Measurements from ENCODE around the gene VSX2.
"Not testable (repeated sequence)": the region's sequence is repeated elsewhere in the genome, so short reads cannot be mapped to it uniquely, and the experiment has no call there.

VSX2 gene

GRCh38 chr14:74260525-74261233, 21.4 kb downstream of the VSX2 start:
- no peak for DNase-seq

DNA sequence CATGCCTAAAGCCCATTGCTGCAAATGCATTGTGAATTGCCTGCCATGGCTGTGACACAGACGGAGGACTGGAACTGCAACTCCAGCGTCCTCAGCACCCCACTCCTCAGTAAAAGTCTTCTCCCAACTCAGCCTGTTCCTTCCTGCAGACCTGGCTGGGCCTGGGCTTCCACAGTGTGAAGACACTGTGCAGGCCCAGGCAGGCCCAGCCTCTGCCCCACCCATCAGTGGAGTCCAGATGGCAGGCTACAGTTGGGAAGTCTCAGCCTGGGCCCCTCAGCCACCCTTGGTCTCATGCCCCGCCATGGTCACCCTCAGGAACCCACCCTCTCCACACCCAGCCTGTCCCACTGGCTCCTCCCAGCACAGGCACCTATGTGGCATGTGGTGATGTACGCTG, 22.0 kb downstream of the VSX2 start:
- peak; percentile 29 to 81 for DNase-seq

DNA sequence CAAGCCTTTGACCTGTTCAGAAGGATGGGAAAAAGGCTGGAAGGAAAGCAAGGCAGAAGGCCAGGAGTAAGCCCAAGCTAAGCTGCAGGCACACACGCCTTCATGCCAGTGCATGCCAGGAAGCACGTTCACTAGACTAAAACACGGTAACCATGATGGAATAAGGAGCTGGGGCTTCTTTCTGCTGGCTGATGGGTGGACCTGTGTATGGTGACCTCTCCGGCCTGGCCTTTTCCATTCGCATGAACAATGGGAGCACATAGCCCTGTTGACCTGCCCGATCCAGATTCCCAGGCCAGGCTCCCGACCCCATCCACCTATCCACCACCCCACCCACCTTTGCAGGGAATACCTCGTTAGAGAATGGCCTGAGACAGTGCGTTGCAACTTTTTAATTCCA, 22.8 kb downstream of the VSX2 start:
- DNase-seq, result no peak

DNA sequence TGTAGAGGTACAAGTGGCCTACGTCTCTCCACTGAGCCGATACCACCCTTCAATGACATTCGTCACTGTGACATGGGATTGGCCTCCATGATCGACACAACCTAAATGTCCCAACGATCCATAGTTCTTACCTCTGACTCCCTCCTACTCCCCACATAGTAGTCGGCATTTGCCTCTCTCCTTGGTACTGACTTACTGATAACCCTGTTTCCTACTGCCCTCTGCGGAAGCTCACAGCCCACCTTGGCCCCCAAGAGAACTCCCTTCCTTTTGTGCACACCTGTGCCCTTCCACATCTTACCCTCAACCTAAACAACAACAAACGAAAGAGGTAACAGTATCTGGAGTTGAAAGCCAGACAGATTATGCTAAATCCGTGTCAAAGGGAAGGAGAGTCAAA, 23.9 kb downstream of the VSX2 start:
- no peak for DNase-seq

DNA sequence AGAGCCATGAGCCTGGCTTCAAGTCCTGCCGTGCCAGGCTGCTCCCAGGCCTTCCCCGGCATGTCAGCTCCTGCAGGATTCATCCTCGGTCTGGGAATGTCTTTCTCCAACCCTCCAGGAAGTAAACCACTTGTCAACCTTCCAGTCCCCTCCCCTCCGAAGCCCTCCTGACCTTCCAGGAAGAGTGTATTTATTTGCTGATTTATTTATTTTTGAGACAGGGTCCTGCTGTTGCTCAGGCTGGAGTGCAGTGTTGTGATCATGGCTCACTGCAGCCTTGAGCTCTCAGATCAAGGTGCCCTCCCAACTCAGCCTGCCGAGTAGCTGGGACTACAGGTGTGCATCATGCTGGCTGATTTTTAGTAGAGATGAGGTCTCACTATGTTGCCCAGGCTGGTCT, 24.7 kb downstream of the VSX2 start:
- DNase-seq, result no peak

- peak; percentile 80 to 91 for DNase-seq
These were observed 26.2 kb downstream of the VSX2 start for GRCh38 chr14:74265301-74265965.

DNA sequence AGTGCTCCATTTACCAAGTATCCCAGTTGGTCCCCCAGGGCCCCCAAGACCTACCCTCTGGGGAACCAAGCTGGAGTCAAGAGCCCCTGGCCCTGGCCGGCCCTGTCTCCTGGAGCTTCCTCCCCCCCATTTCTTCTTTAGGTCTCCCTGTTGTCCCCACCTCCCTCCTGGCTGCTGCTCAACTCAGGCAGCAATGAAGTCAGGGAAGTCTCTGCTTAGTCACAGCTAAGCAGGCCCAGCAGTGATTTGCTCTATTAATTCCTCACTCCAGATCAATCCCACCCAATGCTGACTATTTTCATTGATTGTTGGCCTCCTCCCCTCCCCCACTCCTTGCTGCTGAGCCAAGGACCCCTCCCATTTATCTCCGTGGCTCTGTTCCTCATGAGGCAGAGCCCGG, 28.3 kb downstream of the VSX2 start:
- DNase-seq, result no peak

DNA sequence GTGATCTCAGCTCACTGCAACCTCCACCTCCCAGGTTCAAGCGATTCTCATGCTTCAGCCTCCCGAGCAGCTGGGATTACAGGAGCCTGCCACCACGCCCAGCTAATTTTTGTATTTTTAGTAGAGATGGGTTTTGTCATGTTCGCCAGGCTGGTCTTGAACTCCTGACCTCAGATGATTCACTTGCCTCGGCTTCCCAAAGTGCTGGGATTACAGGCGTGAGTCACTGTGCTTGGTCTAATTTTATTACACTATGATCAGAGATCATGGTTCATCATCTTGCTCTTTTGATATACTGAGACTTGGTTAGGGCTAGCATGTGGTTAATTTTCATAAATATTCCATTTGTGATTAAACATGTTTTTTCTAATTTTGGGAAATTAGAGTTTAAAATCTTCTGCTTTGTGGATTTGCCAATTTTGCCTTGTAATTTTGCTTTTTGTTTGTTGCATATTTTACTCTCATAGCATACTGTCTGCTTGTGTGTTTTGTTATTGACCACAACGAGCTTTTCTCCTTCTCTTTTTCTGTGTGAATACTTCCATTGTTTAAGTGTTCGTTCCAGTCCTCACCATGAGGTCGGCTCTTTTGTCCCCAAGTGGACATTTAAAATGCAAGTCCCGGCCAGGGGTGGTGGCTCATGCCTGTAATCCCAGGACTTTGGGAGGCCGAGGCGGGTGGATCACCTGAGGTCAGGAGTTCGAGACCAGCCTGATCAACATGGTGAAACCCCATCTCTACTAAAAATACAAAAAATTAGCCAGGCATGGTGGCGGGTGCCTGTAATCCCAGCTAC, 31.3 kb downstream of the VSX2 start:
- not testable (repeated sequence) for DNase-seq

- no peak for DNase-seq
These were observed 32.1 kb downstream of the VSX2 start for GRCh38 chr14:74271365-74271764.

- DNase-seq, result peak; percentile 100
These were observed 36.1 kb downstream of the VSX2 start for GRCh38 chr14:74275241-74275841.

DNA sequence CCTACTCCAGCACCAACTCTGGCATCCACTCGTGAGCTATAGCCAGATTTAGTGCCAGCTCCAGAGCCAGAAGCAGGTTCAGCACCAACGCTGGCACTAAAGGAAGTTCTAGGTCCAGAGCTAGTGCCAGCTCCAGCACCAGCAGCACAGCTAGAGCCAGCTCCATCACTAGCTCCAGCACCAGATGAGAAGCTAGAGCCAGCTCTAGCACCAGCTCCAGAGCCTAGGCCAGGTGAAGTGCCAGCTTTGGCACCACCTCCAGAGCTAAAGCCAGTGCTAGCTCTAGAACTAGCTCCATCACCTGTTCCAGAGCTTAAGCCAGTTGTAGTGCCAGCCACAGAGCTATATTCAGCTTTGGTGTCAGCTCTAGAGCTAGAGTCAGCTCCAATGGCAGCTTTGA, 38.8 kb downstream of the VSX2 start:
- DNase-seq, result no peak

DNA sequence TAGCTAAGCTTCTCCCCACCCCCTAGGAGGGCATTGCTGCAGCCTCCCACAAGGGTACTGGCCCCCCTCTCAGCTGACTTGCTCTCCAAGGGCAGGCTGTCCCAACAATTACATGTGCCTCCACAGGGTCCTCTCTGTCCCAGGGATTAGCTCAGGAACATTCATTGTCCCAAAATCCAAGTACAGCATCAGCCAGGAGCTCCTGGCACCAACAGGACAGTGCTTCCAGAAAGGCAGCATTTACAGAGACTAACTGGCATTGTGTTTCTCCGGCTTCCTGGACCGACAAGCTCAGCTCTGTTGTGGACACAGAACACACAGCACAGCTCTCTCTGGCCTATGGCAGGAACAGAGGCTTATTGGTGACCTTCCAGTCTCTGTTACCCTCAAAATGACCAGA, 41.8 kb downstream of the VSX2 start:
- DNase-seq, result no peak

DNA sequence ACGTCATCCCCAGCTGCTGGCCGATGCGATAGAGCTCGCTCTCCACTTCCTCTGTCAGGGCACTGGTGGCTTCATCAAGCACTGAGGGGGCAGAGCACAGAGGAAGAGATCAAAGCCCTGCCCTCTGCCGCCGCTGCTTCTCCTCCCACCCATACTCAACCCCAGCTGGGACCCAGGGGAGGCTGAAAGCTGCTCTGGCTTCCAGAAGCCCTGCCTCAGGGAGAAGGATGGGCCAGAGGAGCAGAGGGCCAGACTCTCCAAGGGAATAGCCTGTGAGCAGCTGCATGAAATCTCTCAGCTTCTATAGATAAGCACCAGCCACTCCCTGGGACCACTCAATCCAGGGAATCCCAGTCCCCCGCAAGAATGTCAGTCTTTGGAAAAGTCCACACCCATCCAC, 47.5 kb downstream of the VSX2 start:
- no peak for DNase-seq

DNA sequence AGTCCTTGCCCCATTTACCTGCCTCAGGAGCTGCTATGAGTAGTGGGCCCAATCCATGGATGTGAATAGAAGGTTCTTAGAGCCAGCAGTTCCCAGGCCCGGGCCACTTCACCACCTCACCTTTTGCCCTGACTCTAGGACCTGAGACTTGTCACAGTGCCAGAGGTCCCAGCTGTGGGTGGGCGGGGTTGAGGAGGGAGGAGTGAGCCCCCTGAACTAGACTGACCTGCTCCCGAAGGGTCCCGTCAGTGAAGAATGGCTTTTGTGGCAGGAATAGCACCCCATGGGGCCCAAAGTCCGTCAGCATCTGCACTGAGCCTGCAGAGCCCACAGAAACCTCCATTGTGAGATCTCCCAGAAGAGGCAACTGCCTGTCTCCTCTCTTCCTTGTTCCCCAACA, 50.6 kb downstream of the VSX2 start:
- no peak for DNase-seq

DNA sequence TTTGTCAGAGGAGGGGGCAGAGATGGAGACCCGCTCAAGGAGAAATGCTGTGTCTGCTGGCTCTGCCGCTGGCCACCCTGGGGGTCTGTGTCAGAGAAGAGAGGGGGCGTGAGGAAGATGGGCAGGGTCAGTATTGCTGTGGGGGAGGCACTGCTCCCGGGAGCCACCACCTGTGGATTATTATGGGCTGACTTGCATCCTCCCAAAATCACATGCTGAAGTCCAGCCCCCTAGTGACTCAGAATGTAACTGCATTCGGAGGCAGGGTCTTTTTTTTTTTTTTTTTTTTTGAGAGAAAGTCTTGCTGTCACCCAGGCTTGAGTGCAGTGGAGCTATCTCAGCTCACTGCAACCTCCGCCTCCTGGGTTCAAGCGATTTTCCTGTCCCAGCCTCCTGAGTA, 51.2 kb downstream of the VSX2 start:
- peak; percentile 23 to 49 for DNase-seq

DNA sequence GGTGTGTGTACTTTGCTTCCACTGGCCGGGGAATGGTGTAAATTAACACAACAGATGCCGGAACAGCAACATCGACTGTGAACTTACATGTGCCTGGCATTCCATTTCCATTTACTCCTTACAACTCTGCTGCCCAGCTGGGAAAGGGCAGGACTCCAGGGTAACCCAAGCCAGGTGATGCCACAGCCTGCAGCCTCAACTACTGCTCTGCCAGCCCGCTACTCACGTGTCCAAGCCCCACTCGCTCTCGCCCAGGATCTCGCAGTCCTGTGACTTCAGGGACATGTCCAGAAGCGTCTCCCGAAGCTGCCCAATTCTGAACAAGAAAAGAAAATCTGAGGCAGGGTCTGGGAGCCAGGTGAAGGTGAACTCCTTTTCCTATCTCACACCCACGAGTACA, 52.8 kb downstream of the VSX2 start:
- no peak for DNase-seq

GRCh38 chr14:74293606-74294005, 54.4 kb downstream of the VSX2 start:
- no peak for DNase-seq

DNA sequence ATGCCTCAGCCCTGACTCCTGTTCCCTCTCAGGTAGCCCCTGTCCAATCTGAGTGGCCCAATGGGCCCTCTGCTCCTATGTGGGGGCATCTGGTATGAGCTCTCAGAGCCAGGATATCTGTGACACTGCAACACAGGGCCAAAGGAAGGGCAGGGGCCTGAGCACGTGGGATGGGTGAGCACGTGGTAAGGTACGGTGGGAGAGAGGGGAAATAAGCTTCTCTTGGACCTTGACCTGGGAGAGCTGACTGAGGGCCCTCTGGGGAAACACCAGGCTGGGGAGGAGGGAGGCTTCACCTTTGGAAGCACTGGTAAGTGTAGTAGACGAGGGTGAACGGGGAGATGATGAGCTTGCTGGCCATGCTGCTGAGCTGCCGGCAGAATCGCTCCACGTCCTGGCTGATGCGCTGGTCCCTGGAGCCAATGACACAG, 56.8 kb downstream of the VSX2 start:
- no peak for DNase-seq

- DNase-seq, result no peak
These were observed 58.7 kb downstream of the VSX2 start for GRCh38 chr14:74297986-74298385.

GRCh38 chr14:74299061-74299545, 59.9 kb downstream of the VSX2 start:
- DNase-seq, result no peak

DNA sequence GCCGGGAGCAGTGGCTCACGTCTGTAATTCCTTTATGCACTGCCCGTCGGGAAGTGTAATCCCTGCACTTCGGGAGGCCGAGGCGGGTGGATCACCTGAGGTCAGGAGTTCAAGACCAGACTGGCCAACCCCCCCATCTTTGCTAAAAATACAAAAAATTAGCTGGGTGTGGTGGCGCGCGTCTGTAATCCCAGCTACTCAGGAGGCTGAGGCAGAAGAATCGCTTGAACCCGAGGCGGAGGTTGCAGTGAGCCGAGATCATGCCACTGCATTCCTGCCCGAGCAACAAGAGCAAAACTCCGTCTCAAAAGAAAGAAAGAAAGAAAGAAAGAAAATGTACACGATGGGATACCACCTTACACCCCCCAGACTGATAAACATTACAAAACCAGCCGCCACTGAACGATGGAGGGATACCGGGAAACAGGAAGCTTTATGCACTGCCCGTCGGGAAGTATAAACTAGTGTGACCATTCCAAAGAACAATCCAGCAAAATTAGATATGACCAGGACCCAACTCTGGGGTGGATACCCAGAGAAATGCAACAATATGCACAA, 62.4 kb downstream of the VSX2 start:
- DNase-seq, result no peak

GRCh38 chr14:74302152-74302628, 62.9 kb downstream of the VSX2 start:
- peak in 1 of 2 experiments; percentile 58 for DNase-seq
